Stimulated activated CD4-positive, alpha-beta T cell treated with anti-CD3 and anti-CD28 coated beads, Interleukin-2, amount 100 ng/mL, for 24 hours (primary cell): ENCODE data around the gene TLCD5.

Experiments
- DNase-seq, 2 donors: peaks; one replicate each; pipeline ENCODE4 v3.0.0-alpha.2; 2020

The TLCD5 gene

DNA sequence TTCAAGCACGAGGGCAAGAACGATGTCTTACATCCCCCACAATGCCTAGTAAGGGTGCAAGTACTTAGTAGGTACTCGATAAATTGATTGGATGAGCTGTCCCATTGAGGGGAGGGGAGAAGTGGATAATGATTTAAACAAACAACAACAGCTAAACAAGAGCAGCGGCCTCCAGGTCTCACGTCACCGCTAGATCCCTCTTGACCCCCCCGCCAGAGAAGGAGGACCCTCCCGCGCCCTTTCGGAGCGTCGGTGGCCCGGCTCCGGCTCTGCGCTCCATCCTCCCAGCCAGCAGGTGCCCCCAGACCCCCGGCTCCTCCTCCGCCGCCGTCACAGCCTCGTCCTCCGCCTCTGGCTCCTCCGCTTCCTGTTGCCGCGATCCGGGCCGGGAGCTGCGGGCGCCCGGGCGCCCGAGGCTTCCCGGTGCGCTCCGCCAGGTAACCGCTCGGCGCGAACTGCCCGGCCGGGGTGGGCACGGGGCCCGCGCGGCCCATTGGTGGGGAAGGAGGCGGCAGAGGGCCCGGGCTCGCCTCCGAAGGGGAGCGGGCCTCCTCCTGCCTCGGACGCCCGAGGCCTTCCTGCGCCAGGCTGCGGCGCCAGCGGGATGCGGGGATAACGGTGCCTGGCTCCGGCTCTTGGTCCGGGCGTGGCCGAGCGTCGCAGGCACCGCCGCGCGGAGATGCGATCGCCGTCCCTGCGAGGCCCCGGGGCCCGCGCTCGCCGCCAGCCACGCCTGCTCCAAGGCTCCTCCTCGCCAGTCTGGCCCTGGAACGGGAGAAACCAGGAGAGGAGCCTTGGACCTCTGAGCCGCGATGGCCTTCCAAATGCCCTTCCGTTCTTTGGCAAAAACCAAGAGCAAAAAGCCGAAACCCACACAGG is at the start of gene TLCD5:
Gene TLCD5 (plus strand): TSS at position 368 of the 879 bp plus-strand sequence. CDS start 2,143 bp downstream, outside the sequence.
- DNase-seq: peak; percentile 36 to 62

DNA sequence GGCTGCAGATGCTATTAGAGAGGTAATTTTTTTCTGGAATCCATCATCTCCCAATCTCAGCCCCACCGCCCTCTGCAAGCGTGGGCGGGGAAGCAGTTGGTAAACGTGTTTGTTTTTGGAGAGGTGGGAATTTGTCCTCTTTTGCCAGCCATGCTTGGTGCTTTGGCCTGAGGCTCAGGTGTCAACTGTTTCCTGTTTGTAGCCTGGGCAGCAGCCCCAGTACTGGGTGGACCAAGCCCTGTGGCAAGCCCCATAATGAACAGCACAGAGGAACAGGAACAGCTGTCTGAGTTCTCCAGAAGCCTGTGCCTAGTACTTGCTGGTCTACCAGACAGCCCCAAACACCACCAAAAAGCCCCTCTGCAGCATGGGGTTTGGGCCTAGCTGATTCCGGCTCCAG is 45.6 kb upstream of the TLCD5 start:
- no peak for DNase-seq

DNA sequence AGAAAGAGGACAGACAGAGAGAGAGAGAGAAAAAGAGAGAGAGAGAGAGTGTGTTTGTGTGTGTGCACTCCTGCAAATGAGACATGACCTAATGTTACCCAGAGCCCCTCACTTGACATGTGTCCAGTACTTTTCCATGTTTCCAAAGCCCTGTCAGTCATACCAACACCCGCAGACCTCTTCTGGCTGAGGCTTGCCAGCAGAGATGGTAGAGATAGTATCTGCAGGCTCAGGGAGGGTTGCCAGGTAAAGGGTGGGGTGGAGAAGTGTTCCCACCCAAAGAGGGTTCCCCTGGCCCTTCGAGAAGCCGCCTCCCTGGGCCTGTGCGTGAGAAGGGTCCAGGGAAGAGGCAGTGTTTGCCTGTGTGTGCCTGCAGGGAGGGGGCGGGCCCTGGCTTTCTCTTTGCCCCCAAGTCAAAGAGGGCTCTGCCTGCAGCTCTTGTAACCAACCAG is 44.5 kb upstream of the TLCD5 start:
- DNase-seq: no peak

DNA sequence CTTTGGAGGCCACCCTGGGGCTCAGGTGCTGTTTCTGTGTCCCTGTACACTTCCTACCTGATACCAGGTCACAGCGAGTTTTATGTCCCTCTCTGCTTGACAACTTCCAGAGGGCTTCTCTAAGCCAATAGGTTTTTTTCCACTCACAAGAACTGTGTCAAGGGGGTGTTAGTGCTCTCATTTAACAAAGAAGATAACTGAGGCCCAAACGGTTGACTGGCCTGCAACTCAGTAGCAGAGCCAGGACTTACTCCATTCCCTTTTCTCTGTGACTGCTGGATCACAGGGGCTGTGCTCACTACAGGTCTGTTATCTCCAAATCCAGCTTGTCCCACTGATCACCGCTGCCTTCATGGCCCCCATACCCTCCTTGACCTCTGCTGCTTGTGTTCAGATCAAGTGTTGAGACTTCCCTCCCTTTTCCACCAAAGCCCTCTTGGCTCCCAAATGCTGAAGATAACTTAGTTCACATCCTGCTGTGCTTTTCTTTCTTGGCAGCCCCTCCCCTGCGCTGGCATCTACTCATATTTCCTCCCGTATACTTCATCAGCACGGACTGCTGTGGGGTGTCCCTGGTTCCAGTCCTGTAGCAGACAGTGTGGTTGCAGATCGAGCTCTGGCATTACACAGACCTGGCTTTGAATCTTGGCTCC is 43.8 kb upstream of the TLCD5 start:
- DNase-seq: no peak

DNA sequence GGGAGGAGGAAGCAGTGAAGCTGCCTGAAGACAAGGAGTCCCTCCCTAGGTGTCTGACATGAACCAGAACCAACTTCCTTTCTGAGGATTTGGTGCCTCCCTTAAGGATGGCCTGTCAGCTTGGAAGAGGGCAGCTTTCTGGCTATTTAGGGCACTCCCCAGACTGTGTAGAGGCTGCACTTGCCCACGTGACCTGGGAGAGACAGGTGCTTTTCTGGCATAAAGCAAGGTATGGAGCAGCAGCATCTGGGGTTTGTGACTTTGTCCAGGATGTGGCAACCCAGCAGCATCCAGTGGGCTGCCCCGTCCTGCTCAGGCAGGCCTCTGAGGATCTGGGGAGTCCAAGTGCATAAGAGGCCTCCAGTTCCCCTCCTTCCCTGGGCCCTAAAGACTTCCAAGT is 42.0 kb upstream of the TLCD5 start:
- DNase-seq: no peak

DNA sequence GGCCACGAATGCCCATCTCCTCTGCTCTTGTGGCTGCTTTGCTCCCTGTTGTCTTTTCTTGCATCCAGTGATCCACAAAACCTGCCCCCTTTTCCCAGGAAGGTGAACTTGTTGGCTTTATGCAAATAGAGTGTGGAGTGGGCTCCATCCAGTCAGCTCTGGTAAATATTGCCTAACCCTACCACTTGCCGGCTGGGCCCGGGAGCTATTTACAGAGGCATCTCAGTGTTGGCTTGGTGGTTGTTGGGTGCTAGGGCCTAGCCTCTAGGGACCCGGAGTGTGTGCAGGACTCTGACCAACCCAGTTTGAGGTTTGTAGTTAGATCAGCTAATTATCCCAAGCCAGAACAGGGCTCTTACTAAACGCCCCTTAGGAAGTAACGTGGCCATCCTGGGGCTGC is 40.8 kb upstream of the TLCD5 start:
- no peak for DNase-seq

DNA sequence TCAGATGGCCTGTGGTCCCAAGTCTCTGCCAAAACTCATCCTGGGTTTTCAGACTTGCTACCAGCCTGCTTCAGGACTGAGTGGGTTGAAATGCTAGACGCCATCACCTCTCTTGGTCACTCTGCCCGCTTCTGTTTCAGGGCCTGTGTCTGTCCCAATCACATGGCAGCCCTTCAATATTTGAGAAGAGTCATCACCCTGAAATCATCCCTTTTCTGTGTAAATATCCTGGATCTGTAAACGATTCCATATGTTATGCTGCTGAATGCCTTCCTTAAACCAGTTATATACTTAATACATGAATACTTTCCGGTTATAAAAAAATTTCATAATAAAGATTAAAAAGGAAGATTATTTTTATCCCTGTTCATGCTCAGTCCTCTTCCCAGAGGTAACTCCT is 39.8 kb upstream of the TLCD5 start:
- DNase-seq: no peak

DNA sequence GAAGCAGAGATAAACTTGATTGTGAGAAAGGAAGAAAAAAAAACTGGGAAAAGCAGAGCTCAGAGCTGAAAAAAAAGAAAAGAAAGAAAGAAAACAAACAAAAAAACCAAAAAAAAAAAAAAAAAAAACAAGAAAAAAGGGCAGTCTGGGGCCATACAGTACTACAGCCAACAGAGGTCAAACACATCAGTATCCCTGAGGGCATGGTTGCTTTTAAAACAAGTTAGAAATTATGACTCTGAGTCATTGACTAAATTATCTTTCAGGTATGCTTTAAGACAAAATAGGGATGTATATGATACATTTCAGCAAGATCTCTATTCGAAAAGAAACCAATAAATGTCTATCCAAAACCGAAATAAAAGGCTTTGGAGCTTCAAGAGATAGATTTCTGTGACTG is 37.1 kb upstream of the TLCD5 start:
- DNase-seq: no peak

DNA sequence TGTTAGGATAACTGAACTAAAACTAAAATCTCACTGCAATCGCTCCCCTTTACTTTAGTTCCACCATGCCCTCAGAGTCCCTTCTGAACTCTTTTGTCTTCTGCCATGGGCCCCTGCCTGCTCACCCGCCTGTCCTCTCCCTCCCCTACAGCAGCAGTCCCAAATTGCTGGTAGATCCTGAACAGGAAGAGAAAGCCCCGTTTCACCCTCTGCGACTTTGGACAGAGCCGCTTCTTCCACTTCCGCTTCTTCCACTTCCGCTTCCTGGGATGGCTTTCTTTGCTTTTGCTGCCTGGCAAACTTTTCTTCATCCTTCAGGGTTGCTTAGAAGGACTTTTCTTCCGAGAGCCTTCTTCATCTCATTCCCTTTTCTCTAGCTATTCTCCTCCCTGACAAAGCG is 35.7 kb upstream of the TLCD5 start:
- DNase-seq: no peak

DNA sequence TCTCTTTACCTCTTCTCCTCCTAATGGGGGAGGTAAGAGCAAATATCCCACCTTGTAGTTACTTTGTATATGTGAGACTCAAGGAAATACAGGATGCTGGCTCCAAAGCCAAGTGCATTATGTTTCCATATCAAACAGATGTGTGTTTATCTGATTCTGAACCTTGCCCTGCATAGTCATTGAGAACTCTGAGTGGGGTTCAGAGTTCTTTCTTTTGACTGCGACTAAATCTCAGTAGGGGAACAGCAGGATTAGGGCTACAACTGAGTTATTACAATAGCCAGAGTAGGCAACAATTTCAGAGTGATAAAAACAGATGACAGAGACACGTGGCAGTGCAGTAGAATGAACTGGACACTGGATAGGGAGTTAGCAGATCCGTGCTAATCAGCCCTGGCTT is 34.1 kb upstream of the TLCD5 start:
- no peak for DNase-seq

DNA sequence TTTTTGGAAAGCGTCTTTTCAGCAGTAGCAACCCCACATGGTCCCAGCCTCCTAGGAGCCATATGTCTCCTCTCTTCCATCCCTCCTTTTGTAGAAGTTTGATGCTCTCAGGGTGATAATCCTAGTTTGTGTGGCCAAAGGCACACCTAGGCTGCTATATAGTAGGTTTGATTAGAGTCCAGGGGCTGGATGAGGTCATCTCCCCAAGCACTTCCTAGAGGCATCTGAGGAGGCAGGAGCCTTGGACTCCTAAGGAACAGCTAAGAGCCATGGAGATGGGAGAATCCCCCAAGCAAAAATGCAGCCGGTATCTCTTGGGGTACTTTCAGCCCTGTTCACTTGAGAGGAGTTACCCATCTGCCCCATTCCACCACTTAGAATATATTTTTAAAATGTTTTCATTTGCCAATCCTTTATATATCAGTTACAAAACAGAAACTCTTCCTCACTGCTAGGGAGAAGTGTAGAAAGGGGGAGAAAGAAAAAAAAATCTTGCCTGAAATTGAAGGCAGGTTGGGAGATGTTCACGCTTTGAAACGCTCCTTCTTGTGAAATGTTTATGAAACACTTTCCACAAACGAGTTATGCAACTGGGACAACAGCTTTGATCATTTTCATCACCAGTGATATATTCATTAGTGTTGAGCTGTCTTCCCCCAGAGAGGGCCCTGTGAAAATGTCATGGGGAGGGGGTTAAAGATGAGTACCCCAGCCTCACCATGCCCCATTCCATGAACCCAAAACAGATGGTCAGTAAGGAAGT is 31.9 kb upstream of the TLCD5 start:
- DNase-seq: no peak

DNA sequence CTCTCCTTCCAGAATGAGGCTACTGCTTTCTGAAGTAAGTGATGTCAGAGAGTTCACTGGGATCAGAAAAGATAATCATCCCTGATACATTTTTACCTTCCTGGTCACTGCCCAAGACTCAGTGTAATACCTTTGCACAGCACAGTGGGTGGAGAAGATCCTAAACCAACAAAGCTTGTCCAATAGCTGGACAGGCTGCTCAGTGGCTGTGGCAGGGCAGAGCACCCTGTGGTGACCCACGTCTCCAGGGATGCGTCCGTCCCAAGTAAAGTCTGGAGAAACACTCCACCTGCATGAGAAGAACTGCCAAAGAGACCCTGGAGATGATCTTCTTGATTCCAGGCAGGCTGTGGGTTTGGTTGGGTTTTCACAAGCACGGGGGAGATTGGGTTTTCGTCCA is 31.0 kb upstream of the TLCD5 start:
- DNase-seq: no peak

DNA sequence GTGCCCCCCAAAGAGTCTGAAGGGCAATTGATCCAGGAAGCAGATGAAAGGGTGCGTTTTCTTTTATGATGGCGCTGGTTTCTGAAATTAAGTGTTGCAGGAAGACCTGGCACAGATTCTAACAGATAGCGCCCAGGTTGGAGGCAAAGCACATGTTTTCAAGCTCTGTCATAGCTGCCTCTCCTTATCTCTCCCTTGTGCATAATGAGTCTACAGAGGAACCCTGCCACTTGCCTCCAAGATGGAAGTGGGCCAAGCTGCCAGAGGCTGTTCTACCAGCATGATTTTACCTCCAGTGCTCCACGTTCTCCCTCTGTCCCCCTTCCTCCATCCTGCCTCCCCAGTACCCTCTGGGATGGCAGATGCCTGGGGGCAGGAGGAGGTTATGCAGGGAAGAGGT is 30.0 kb upstream of the TLCD5 start:
- DNase-seq: no peak

DNA sequence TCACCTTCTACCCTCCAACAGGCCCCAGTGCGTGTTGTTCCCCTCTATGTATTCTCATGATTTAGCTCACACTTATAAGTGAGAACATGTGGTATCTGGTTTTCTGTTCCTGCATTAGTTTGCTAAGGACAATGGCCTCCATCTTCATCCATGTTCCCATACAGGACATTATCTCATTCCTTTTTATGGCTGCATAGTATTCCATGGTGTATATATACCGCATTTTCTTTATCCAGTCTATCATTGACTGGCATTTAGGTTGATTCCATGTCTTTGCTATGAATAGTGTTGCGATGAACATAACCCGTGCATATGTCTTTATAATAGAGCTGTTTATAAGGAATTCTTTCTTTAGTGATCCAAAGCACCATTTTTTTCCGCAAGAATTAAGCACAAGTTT is 28.5 kb upstream of the TLCD5 start:
- no peak for DNase-seq

DNA sequence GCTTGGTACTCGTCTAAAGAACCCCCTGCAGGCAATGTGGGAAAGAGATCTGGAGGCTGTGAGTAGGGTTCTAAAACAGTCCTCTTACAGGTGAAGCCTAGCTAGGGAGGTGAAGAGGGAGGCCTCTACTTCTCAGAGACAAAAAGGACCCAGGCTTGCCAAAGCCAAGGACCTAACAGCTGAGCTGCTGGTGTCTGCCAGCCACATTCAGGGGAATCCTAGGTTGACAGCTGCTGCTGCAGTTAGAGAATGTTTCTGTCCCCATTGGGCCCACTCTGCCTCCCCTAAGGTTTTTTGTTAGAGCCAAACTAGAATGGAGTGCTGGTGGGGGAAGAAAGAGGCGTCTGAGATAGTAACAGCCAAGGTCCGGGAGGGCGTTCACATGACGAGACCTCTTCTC is 26.6 kb upstream of the TLCD5 start:
- no peak for DNase-seq

DNA sequence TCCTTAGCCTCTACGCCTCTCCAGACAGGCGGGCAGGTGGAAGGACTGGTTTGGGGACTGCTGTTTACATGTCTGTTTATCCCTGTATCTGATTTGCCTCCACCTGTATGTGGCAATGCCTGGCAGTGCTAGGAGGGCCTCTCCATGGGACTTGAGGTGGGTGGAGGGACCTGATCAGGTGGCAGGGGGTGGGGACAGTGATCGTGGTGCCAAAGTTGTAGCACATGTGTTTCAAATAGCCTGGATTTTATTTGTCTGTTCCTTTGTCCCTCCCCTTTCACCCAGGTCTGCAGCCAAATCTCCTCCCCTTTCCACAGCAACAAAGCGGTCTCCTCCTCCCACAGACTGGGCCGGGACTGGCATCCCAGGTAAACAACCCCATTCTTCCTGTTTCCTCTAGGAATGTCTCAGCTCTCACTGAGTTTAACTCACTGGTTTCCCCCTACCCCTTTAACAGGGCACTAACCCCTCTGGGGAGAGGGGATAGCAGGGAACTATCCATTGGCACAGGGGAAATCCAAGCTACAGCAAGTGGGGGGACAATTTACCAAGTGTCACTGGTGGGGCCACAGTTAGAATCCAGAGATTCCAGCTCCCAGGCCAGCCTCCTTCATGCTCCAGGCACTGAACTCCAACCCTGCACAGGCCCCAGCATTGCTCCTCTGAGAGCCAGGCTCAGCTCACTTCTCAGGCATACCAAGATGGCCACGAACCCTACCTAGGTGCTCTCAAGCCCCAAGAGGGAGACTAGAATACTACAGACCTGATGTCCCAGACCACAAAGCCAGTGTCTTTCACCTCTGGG is 22.9 kb upstream of the TLCD5 start:
- DNase-seq: no peak

DNA sequence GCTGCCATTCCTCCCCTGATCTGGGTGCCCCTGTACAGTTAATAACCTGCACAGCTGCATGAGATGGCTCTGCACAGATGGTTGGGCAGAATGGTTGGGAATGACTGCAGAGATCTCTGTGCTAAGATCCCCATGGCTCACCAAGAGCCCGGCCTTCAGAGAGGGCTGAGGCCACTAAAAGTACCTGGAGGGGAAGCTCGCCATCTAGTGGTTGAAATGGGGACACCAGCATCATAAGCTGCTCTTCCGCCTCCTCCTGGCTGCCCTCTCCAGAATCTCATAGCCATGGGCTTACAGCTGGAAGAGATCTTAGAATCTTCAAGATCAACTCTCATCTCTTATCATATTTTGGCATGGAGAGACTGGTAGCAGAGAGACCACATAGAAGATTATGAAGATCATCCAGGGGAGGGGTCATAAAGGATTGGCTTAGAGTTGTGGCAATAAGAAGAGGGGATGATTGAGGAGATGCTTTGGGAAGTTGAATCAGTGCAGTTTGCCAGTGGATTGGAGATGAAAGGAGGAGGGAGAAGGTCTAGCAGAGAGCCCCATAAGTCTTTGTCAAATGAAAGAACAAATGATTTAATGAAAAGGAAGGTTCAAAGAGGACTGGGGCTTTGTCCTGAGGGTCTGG is 22.0 kb upstream of the TLCD5 start:
- peak; percentile 61 to 74 for DNase-seq

DNA sequence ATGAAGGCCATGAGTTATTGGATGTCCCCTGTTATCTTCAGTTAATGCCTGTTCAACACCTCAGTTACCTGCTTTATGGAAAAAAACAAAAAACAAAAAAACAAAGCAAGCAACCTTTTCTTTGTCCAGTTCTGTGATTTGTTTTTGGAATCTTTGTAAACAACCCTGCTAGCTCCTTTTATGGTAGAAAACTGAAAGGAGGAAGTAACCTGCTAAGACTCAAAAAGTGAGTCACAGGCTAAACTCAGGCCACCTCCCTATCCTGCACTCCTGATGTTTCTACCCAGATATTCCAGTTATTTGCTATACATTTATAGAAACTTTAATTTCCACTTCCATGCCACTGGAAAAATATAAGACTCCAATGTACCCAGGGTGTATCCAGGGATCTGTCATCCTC is 20.6 kb upstream of the TLCD5 start:
- DNase-seq: no peak

DNA sequence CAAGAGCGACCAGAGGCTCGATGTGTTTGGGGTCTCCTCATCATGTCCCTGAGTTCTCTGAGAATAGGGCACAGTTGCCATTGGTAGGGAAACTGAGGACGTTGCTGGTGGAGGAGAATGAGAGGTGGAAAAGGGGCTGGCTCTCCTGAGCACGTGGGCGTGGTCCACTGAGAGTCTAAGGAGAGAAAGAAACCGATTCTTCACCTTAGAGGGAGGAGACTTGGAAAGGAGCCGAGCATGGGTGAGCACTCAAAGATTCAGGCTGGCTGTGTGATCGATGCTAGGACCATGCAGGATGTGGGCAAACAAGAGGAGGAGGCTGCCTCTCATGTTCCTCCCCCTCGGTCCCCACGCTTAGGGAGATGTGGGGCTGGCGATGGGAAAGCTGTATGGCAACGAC is 19.8 kb upstream of the TLCD5 start:
- no peak for DNase-seq

DNA sequence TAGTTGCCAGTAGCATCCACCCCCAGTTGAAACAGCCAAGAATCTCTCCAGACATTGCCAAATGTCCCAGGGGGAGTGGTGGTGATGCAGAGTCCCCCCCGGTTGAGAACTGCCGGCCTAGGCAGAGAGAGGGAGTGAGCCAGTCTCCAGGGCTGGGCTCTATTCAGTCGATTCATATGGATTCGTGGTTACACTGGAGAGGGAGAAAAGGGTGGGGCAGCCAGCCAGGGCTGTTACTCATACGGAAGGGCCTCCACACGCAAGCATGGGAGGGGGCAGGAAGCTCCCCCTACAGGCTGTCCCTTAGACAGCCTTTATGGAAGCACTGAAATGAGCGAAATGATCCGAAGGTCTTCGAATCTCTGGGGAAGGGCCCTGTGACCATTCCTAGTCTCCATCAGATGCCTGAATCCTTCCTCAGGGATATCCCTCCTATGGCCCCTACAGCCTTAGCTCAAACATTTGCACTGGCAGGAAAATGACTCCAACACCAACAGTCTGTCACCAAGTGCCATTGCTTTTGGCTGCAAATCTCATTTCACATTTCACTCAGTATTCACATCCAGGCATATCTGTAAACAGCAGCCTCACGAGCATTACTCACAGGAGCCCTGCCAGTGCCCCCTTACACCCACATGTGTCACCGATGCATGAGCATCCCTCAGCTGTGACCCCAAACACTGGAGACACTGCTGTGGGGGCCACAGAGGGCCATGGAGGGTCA is 18.4 kb upstream of the TLCD5 start:
- DNase-seq: no peak

DNA sequence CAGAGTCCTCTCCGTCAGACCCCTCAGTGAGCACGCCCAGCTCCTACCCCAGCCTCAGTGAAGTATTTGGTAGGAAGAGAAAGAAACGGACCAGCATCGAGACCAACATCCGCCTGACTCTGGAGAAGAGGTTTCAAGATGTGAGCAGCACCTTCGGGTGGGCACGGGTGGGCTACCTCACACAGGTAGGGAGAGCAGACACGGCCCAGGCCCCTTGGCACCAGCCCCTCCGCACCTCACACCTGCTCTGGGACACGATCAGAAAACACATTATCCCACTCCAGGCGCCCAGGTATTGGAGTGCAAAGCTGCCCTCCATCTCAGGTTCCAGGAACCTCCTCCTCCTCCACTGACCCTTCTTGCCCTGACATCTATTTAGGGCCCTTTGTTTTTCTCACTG is 17.6 kb upstream of the TLCD5 start:
- no peak for DNase-seq

DNA sequence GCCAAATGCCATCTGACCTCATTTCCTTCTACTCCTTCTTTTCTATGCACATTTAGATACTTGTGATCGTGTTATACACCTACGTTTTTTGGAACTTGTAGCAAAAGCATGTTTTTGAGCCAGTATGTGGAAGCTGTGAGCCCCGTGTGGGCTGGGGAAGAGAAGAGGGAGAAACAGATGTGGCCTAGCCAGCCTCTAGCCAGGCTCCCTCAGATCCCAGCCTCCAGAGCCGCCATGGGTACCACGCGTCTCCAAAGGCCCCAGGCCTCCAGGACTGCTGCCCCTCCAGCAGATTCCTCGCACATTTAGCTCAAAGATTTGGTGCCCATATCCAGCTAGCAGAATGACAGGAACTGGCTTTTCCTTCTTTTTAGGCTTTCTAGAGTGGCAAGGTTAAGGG is 17.0 kb upstream of the TLCD5 start:
- DNase-seq: no peak
